Measurements from ENCODE around the gene ZCCHC8.
A peak's percentile ranks its signal among the peaks of the same experiment; 100 is the strongest.
"Not testable (repeated sequence)": the region's sequence is repeated elsewhere in the genome, so short reads cannot be mapped to it uniquely, and the experiment has no call there.

ZCCHC8 gene

GRCh38 chr12:122435186-122435585, 65.5 kb downstream of the ZCCHC8 start:
- DNase-seq (ENCODE audit: low read depth) = no peak
- no peak for TF ChIP-seq CTCF (conservative IDR thresholded peaks at IDR 0.05; ENCODE audit: low read length)
- no peak overlapping the region for H3K4me3 ChIP-seq (ENCODE audit: low read length)

- DNase-seq (ENCODE audit: low read depth); H3K4me3 ChIP-seq (ENCODE audit: low read length): not testable (repeated sequence)
Observed at GRCh38 chr12:122429043-122429442, 71.7 kb downstream of the ZCCHC8 start.

- TF ChIP-seq CTCF (conservative IDR thresholded peaks at IDR 0.05; ENCODE audit: low read length) = no peak
- H3K4me3 ChIP-seq (ENCODE audit: low read length) = no peak overlapping the region
- DNase-seq (ENCODE audit: low read depth) = no peak
Observed at GRCh38 chr12:122427403-122427802, 73.3 kb downstream of the ZCCHC8 start.

DNA sequence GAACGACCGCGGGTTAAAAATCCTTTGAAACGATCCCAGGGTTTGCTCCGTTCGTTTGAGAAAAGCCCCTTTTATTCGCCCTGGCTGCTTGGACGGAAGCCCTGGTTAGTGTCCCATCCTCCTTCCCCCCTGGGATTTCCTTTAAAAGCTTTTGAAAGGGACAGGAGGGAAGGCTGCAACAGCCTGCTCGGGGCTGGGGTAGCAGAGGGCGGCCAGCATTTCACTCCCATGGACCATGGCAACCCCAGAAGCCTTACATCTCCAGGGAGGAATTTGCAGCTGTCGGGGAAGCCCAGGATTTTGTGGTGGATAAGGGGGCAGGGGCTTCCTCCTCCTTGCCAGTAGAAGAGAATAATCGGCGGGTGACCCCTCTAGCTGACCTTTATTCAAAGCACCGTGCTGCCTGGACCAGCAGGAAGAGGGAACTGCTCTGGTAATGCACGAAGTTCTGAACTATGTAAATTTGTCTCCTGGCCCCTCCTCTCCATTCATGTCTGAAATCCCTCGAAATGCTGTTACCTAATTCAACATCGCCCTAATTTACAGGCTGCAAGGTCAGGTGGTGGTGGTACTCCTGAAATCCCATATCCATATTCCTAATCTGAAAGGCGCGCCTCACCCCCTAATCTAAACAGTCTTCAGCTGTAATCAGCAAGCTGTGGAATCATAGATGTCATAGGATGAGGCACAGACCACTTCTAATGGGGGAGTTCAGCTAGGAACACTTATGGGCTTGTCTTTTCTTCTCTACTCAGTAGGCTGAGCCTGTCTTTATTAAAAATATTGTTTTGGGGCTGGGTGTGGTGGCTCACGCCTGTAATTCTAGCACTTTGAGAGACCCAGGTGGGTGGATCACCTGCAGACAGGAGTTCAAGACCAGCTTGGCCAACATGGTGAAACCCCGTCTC, 77.2 kb downstream of the ZCCHC8 start:
- no peak for TF ChIP-seq CTCF (conservative IDR thresholded peaks at IDR 0.05; ENCODE audit: low read length)
- peak overlapping the region; percentile 75 for H3K4me3 ChIP-seq (ENCODE audit: low read length)
- no peak for DNase-seq (ENCODE audit: low read depth)

- H3K4me3 ChIP-seq (ENCODE audit: low read length) = peak overlapping the region; percentile 75
- no peak for TF ChIP-seq CTCF (conservative IDR thresholded peaks at IDR 0.05; ENCODE audit: low read length)
- DNase-seq (ENCODE audit: low read depth) = peak; percentile 62
Observed at GRCh38 chr12:122422730-122423257, 77.9 kb downstream of the ZCCHC8 start.

GRCh38 chr12:122421821-122422729, 78.7 kb downstream of the ZCCHC8 start, which contains the start of gene CLIP1:
CLIP1 (minus strand) TSS chr12:122422669; CDS start chr12:122380452, 42,217 bp downstream.
- H3K4me3 ChIP-seq (ENCODE audit: low read length) = peak within 1 kb of the TSS; percentile 84
- DNase-seq (ENCODE audit: low read depth) = peak; percentile 80
- peak; percentile 37 for TF ChIP-seq CTCF (conservative IDR thresholded peaks at IDR 0.05; ENCODE audit: low read length)

Measured in AG10803 (cell line).